A549 (cell line): ENCODE measurements around the gene PSMF1. TPM values are rescaled to one million over a fixed set of nuclear protein-coding genes. Genes with fewer than 3 reads are reported as not detected.

Experiments
- ATOH8 ChIP-seq: fragments of 250-450 bp; sonication (Bioruptor Pico); IDR thresholded peaks from 2 replicates; pipeline ENCODE4 v1.5.0; 2020; ENCODE audit warnings: low read depth, mild to moderate bottlenecking, moderate library complexity
- BCL3 ChIP-seq: fragments of >200 bp; sonication (Bioruptor Twin); formaldehyde crosslinking; IDR thresholded peaks from 3 replicates; pipeline ENCODE4 v1.6.1; 2016
- CBX8 ChIP-seq: fragments of 200-600 bp; sonication (generic); IDR thresholded peaks from 2 replicates; pipeline ENCODE4 v1.6.1; 2016
- CHD2 ChIP-seq: fragments of 150-350 bp; IDR thresholded peaks from 2 replicates; pipeline ENCODE4 v1.6.1; 2014; ENCODE audit warnings: low read length; ENCODE audit not compliant: partially characterized antibody
- ELK1 ChIP-seq: fragments of 150-350 bp; IDR thresholded peaks from 2 replicates; pipeline ENCODE4 v1.6.1; 2014; ENCODE audit warnings: low read depth, mild to moderate bottlenecking, low read length
- FOSB ChIP-seq: fragments of 250-450 bp; sonication (Bioruptor Pico); IDR thresholded peaks from 2 replicates; pipeline ENCODE4 v1.5.0; 2020; ENCODE audit warnings: mild to moderate bottlenecking, moderate library complexity
- FOSL2 ChIP-seq, 2 experiments: fragments of 450-650 bp in 1 of 2; fragments of >200 bp in 1 of 2; sonication (Bioruptor Twin) in 1 of 2; formaldehyde crosslinking; IDR thresholded peaks; 2 replicates each; pipeline versions ENCODE4 v1.5.0 to v1.6.1; 2016 to 2020; ENCODE audit warnings: mild to moderate bottlenecking in 1 of 2, moderate library complexity in 1 of 2
- HEYL ChIP-seq: fragments of 250-450 bp; sonication (Bioruptor Pico); IDR thresholded peaks from 2 replicates; pipeline ENCODE4 v1.8.0; 2021; ENCODE audit warnings: mild to moderate bottlenecking, moderate library complexity
- HMGXB4 ChIP-seq: fragments of 250-450 bp; sonication (Bioruptor Pico); IDR thresholded peaks from 2 replicates; pipeline ENCODE4 v1.5.0; 2021; ENCODE audit warnings: mild to moderate bottlenecking, moderate library complexity, borderline replicate concordance
- HOXB13 ChIP-seq: fragments of 250-450 bp; sonication (Bioruptor Pico); IDR thresholded peaks from 2 replicates; pipeline ENCODE4 v1.5.0; 2020; ENCODE audit warnings: low read depth, mild to moderate bottlenecking, moderate library complexity
- HOXB5 ChIP-seq: fragments of 250-450 bp; sonication (Bioruptor Pico); IDR thresholded peaks from 2 replicates; pipeline ENCODE4 v1.5.0; 2020; ENCODE audit warnings: mild to moderate bottlenecking, moderate library complexity
- JUNB ChIP-seq: fragments of >200 bp; sonication (Bioruptor Twin); formaldehyde crosslinking; IDR thresholded peaks from 2 replicates; pipeline ENCODE4 v1.6.1; 2016
- MAFK ChIP-seq: fragments of 450-650 bp; IDR thresholded peaks from 2 replicates; pipeline ENCODE4 v1.6.1; 2014; ENCODE audit not compliant: partially characterized antibody
- MAZ ChIP-seq: fragments of 150-350 bp; IDR thresholded peaks from 2 replicates; pipeline ENCODE4 v1.6.1; 2014; ENCODE audit warnings: antibody characterized with exemption, low read depth, low read length, borderline replicate concordance
- MYC ChIP-seq: IDR thresholded peaks from 2 replicates; pipeline ENCODE4 v1.6.1; 2012; ENCODE audit warnings: mild to moderate bottlenecking, inconsistent platforms, low read length, improper control_type of control experiment, borderline replicate concordance
- NFE2L2 ChIP-seq: fragments of 150-350 bp; conservative IDR thresholded peaks from 2 replicates; pipeline ENCODE4 v1.6.1; 2014; ENCODE audit warnings: low read length
- NR3C1 ChIP-seq: fragments of >200 bp; sonication (Bioruptor Twin); formaldehyde crosslinking; IDR thresholded peaks from 3 replicates; pipeline ENCODE4 v1.6.1; 2017
- POLR2A ChIP-seq: IDR thresholded peaks from 2 replicates; pipeline ENCODE4 v1.6.1; 2012; ENCODE audit warnings: mild to moderate bottlenecking, low read length
- RAD21 ChIP-seq, 2 experiments: fragments of >200 bp in 1 of 2; sonication (Bioruptor Twin) in 1 of 2; formaldehyde crosslinking in 1 of 2; IDR thresholded peaks in 1 of 2; conservative IDR thresholded peaks in 1 of 2; 2 replicates in 1 of 2; 3 replicates in 1 of 2; pipeline ENCODE4 v1.6.1; 2012 to 2018; ENCODE audit warnings: inconsistent platforms in 1 of 2
- RFX5 ChIP-seq: fragments of 450-650 bp; IDR thresholded peaks from 2 replicates; pipeline ENCODE4 v1.7.1; 2014; ENCODE audit warnings: antibody characterized with exemption, mild to moderate bottlenecking, moderate library complexity
- RNF2 ChIP-seq: fragments of 200-600 bp; sonication (generic); IDR thresholded peaks from 2 replicates; pipeline ENCODE4 v1.6.1; 2016; ENCODE audit warnings: low read depth, mild to moderate bottlenecking, antibody characterized with exemption, moderate library complexity, borderline replicate concordance
- SREBF2 ChIP-seq: fragments of 450-650 bp; IDR thresholded peaks from 2 replicates; pipeline ENCODE4 v1.6.1; 2014; ENCODE audit warnings: mild to moderate bottlenecking, moderate library complexity
- TP53 ChIP-seq: fragments of 250-450 bp; sonication (Bioruptor Pico); IDR thresholded peaks from 2 replicates; pipeline ENCODE4 v1.5.0; 2021; ENCODE audit warnings: mild to moderate bottlenecking, moderate library complexity
- ZC3H11A ChIP-seq: fragments of 450-650 bp; IDR thresholded peaks from 2 replicates; pipeline ENCODE4 v1.6.1; 2014; ENCODE audit warnings: antibody characterized with exemption, mild to moderate bottlenecking
- ZSCAN20 ChIP-seq: fragments of 250-450 bp; sonication (Bioruptor Pico); IDR thresholded peaks from 2 replicates; pipeline ENCODE4 v1.8.0; 2022; ENCODE audit warnings: mild to moderate bottlenecking, moderate library complexity
- polyA plus RNA-seq, 4 experiments: library from polyadenylated mRNA; depleted of rRNA in 3 of 4; stranded (reverse); fragments of >200 nt; fragmentation: RNase III in 1 of 4; extraction: RNeasy Plus Mini Kit Qiagen cat#74134 plus additional on column Dnase treatment in 1 of 4; gene quantifications; 2 replicates in 3 of 4; 3 replicates in 1 of 4; pipeline ENCODE4 v1.2.3, GENCODE V29; 2011 to 2017

The PSMF1 gene
- polyA plus RNA-seq, 2 of the 4 experiments (the other 2 are of a cell fraction) = 123 to 157 TPM

- TF ChIP-seq FOSB (CRISPR knock-in tag) = no peak
- TF ChIP-seq MYC = peak; percentile 96
- TF ChIP-seq JUNB = no peak
- TF ChIP-seq ZC3H11A = peak; percentile 57; the same call in 1 of the 2 replicates
- no peak for TF ChIP-seq HEYL
- no peak for TF ChIP-seq SREBF2
- TF ChIP-seq RAD21 (conservative IDR thresholded peaks at IDR 0.05 in 1 of 2, IDR thresholded peaks at IDR 0.05 in 1 of 2) = peak in 1 of 2 experiments; percentile 21; a peak in 1 of 5 replicates
- no peak for TF ChIP-seq NR3C1
- no peak for TF ChIP-seq HOXB13 (CRISPR knock-in tag)
- TF ChIP-seq POLR2A = peak; percentile 97
- peak; percentile 96; the same call in 1 of the 2 replicates for TF ChIP-seq MAZ
- TF ChIP-seq RNF2 = no peak
- TF ChIP-seq FOSL2 (IDR thresholded peaks at IDR 0.05) = no peak
- TF ChIP-seq FOSL2 (CRISPR knock-in tag; IDR thresholded peaks at IDR 0.05) = peak; percentile 30
- TF ChIP-seq ELK1 = 0 out of 2 replicates have a peak, but pooled peaks have one; percentile 18
- peak; percentile 49 for TF ChIP-seq CHD2
- peak; percentile 60; the same call in 1 of the 2 replicates for TF ChIP-seq RFX5
- TF ChIP-seq NFE2L2 = no peak
- TF ChIP-seq HOXB5 = no peak; the same call in 1 of the 2 replicates
- 0 out of 2 replicates have a peak, but pooled peaks have one; percentile 37 for TF ChIP-seq ATOH8 (CRISPR knock-in tag)
- TF ChIP-seq TP53 = 0 out of 2 replicates have a peak, but pooled peaks have one; percentile 48
- TF ChIP-seq CBX8 = no peak
- no peak for TF ChIP-seq HMGXB4
- no peak for TF ChIP-seq ZSCAN20
- TF ChIP-seq MAFK = no peak
- TF ChIP-seq BCL3 = peak; percentile 81; the same call in 2 of the 3 replicates
Observed at GRCh38 chr20:1118336-1119127, at the start of gene PSMF1 (continued).
